Peyer's patch (tissue), 4 donors: ENCODE data around the gene ZC3H15.

Source experiments
- POLR2A ChIP-seq, 2 donors: fragments of 450-650 bp; IDR thresholded peaks; one replicate each; pipeline ENCODE4 v1.5.1; 2017; ENCODE audit warnings: antibody characterized with exemption in 2 of 2, mild to moderate bottlenecking in 2 of 2, moderate library complexity in 2 of 2
- TF ChIP-seq, protein P1 (sequence below), 6 experiments: fragments of 450-650 bp in 4 of 6; fragments of 200-600 bp in 2 of 6; sonication (generic) in 1 of 6; IDR thresholded peaks; one replicate each; pipeline ENCODE4 v1.5.1; 2017 to 2019; ENCODE audit warnings: antibody characterized with exemption in 6 of 6, mild to moderate bottlenecking in 3 of 6, moderate library complexity in 1 of 6

DNA sequence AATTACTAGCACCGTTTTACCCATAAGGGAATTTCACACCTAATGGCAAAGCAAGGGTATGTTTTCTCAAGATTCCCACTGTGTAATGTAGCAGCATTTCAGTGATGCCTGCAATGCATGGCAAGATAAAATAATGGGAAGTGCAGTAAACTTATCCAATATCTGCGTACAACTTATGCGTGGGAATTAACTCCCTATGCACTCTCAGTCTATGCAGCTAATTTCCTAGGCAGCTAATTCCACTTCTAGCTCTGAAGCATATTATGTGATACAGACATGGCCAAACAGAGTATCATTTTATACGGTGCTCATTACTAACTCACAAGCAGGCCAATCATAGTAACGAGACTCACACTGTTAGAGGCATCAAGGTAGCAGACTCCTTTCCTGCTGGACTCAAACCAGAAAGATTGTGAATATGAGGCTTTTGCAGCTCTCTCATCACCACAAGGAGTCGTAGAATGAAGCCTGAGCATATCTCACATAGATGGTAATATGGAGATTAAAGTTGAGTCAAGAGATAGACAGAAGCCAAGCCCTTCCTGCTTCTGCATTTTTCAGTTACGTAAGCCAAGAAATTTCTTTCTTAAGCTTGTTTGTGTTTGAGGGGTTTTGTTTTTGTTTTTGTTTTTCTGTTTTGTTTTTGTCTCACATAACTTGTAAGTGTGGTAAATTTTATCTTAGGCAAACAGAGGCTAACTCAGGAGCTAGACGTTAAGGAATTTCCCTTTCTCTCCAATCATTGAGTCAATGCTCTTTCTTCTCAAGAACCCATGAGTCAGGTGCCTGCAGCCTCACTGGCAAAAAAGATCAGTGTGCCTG, 69.0 kb downstream of the ZC3H15 start:
- TF ChIP-seq, protein P1, sequence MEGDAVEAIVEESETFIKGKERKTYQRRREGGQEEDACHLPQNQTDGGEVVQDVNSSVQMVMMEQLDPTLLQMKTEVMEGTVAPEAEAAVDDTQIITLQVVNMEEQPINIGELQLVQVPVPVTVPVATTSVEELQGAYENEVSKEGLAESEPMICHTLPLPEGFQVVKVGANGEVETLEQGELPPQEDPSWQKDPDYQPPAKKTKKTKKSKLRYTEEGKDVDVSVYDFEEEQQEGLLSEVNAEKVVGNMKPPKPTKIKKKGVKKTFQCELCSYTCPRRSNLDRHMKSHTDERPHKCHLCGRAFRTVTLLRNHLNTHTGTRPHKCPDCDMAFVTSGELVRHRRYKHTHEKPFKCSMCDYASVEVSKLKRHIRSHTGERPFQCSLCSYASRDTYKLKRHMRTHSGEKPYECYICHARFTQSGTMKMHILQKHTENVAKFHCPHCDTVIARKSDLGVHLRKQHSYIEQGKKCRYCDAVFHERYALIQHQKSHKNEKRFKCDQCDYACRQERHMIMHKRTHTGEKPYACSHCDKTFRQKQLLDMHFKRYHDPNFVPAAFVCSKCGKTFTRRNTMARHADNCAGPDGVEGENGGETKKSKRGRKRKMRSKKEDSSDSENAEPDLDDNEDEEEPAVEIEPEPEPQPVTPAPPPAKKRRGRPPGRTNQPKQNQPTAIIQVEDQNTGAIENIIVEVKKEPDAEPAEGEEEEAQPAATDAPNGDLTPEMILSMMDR (IDR thresholded peaks at IDR 0.05), result no peak
- no peak for TF ChIP-seq POLR2A (IDR thresholded peaks at IDR 0.05)
